Measurements from ENCODE around the gene GPR3. TPM values are rescaled to one million over a fixed set of nuclear protein-coding genes. Genes with fewer than 3 reads are reported as not detected.

The GPR3 gene
- total and polyA plus RNA-seq, 2 donors (not counting 3 experiments of a cell fraction or from before 2014, with no cell fraction given) = 1.8 TPM

DNA sequence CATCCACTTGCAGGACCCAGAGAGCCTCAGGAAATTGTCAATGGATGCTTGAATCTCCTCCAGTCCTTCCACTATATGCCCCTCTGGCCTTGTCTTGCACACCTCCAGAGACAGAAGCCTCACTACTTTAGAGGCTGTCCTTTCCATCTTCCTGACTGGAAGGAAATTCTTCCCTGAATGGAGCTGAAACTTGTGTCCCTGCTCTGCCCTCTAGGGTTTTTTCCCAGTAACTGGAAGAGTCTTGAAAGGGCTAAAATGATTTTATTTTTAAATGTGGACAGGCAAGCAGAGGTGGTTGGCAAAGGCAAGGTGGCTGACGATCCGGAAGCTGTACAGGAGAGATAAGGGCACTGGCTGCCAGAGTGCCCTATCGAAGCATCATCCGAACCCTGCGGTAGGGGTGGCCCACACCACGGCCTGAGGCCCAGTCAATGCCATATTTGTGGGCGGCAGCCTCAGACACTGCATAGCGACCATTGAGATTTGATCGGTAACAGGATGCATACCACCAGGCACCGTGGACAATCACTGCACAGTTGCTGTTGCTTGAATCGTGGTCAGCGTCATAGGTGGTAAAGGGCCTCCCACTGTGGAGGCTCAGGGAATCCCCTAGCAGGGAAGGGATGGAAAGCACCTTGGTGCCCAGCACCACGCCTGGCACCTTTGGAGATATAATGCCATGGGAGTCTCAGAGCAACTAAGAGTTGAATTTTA lies 23.4 kb upstream of the GPR3 start:
- H2AFZ ChIP-seq (ENCODE audit: low read depth, low read length) = no peak overlapping the region
- BruUV-seq (replicated peaks) = no TSS peak
- H3K4me2 ChIP-seq (ENCODE audit: insufficient read depth, low read length) = no peak overlapping the region
- no peaks in the 10 kb centered on the region for H3K9me3 ChIP-seq (replicated peaks; ENCODE audit: control insufficient read depth, insufficient read depth, low read length)
- POLR2A ChIA-PET = interaction anchor here (0.7 kb wide), 1 partner anchor 24 kb away, joined by 6 read pairs; no protein-coding TSS in a partner anchor
- H3K4me3 ChIP-seq (replicated peaks in 1 of 3; ENCODE audit: insufficient read depth in 1 of 3, low read depth in 1 of 3, low read length in 3 of 3) = no peak overlapping the region
- no peaks in the 10 kb centered on the region for H4K20me1 ChIP-seq (replicated peaks; ENCODE audit: control insufficient read depth, extremely low read depth, insufficient read depth, low read length)
- no peaks in the 10 kb centered on the region for H3K9me1 ChIP-seq (replicated peaks; ENCODE audit: control insufficient read depth, extremely low read depth, insufficient read depth, low read length)
- DNase-seq (ENCODE audit: low read depth, low spot score) = no peak
- dilution Hi-C loops (cut with MboI; ENCODE audit: extremely low pct_ligation_motif_present, low sequenced_read_pairs) = no loop called here
- peaks cover 15% of the 10 kb centered on the region for H3K4me1 ChIP-seq (ENCODE audit: control insufficient read depth, extremely low read depth, insufficient read depth, low read length)
- no peaks in the 10 kb centered on the region for H3K79me2 ChIP-seq (ENCODE audit: control insufficient read depth, insufficient read depth, low read length)
- no peaks in the 10 kb centered on the region for H3K27me3 ChIP-seq (ENCODE audit: control insufficient read depth in 2 of 2, insufficient read depth in 2 of 2, low read length in 2 of 2)
- no peaks in the 10 kb centered on the region for H3K36me3 ChIP-seq (ENCODE audit: control insufficient read depth in 2 of 2, extremely low read depth in 1 of 2, insufficient read depth in 2 of 2, low read length in 2 of 2)
- no peak overlapping the region for H3K27ac ChIP-seq (ENCODE audit: insufficient read depth, low read depth, low read length)
- intact Hi-C loops (cut with micrococcal nuclease) = no loop called here
- FAIRE-seq = no peak
- TF ChIP-seq GATA2 (IDR thresholded peaks at IDR 0.05; ENCODE audit: insufficient read depth, insufficient read length, low read depth, low read length) = no peak
- no peak for TF ChIP-seq MYC (IDR thresholded peaks at IDR 0.05; ENCODE audit: low read depth, low read length)
- no peak for TF ChIP-seq EZH2 (IDR thresholded peaks at IDR 0.05; ENCODE audit: borderline replicate concordance, low read depth, low read length, severe bottlenecking)
- TF ChIP-seq FOS (IDR thresholded peaks at IDR 0.05; ENCODE audit: borderline replicate concordance, insufficient read depth, low read length) = no peak
- TF ChIP-seq, protein P1, sequence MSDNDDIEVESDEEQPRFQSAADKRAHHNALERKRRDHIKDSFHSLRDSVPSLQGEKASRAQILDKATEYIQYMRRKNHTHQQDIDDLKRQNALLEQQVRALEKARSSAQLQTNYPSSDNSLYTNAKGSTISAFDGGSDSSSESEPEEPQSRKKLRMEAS (IDR thresholded peaks at IDR 0.05; ENCODE audit: insufficient read depth, insufficient read length) = no peak
- TF ChIP-seq JUN (IDR thresholded peaks at IDR 0.05; ENCODE audit: borderline replicate concordance, insufficient read depth, insufficient read length, low read depth) = no peak
- no peak for TF ChIP-seq POLR2A (IDR thresholded peaks at IDR 0.05; ENCODE audit: low read depth, low read length)
- TF ChIP-seq POLR2AphosphoS5 (IDR thresholded peaks at IDR 0.05; ENCODE audit: insufficient read depth, low read depth, low read length) = no peak
- TF ChIP-seq, protein P2, sequence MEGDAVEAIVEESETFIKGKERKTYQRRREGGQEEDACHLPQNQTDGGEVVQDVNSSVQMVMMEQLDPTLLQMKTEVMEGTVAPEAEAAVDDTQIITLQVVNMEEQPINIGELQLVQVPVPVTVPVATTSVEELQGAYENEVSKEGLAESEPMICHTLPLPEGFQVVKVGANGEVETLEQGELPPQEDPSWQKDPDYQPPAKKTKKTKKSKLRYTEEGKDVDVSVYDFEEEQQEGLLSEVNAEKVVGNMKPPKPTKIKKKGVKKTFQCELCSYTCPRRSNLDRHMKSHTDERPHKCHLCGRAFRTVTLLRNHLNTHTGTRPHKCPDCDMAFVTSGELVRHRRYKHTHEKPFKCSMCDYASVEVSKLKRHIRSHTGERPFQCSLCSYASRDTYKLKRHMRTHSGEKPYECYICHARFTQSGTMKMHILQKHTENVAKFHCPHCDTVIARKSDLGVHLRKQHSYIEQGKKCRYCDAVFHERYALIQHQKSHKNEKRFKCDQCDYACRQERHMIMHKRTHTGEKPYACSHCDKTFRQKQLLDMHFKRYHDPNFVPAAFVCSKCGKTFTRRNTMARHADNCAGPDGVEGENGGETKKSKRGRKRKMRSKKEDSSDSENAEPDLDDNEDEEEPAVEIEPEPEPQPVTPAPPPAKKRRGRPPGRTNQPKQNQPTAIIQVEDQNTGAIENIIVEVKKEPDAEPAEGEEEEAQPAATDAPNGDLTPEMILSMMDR (IDR thresholded peaks at IDR 0.05; ENCODE audit: extremely low read depth in 1 of 2, insufficient read depth in 1 of 2, low read depth in 1 of 2, low read length in 2 of 2) = no peak
- CTCF ChIA-PET = interaction anchor here (0.6 to 6.8 kb wide), 17 partner anchors 9 to 324 kb away, joined by 3 to 57 read pairs (median 4); partner anchors contain the start of gene GPR3
- no peak overlapping the region for H3K9ac ChIP-seq (replicated peaks; ENCODE audit: extremely low read depth, insufficient read depth, low read length)
